Osteoblast (primary cell): ENCODE data around the gene APBB1. TPM values are rescaled to one million over a fixed set of nuclear protein-coding genes. Genes with fewer than 3 reads are reported as not detected.
A peak's percentile ranks its signal among the peaks of the same experiment; 100 is the strongest.

Experiments used
- DNase-seq: peaks from one replicate; pipeline ENCODE4 v3.0.0; 2011; ENCODE audit warnings: low spot score, mixed read lengths; ENCODE audit not compliant: insufficient read length; ENCODE audit errors: missing footprints
- H2AFZ ChIP-seq: 2 replicates; pipeline ENCODE4 v1.6.0; 2011; ENCODE audit warnings: mild to moderate bottlenecking, low read length
- H3K27ac ChIP-seq: 2 replicates; pipeline ENCODE4 v1.5.1; 2011; ENCODE audit warnings: mild to moderate bottlenecking, low read depth, low read length, moderate library complexity
- H3K27me3 ChIP-seq: 2 replicates; pipeline ENCODE4 v1.6.0; 2012; ENCODE audit warnings: mild to moderate bottlenecking, control low read depth, inconsistent platforms, low read length, moderate library complexity; ENCODE audit not compliant: insufficient read depth
- H3K36me3 ChIP-seq: 2 replicates; pipeline ENCODE4 v1.5.1; 2011; ENCODE audit warnings: mild to moderate bottlenecking, low read length, control low read depth, moderate library complexity; ENCODE audit not compliant: insufficient read depth
- H3K4me1 ChIP-seq: 2 replicates; pipeline ENCODE4 v1.5.1; 2011; ENCODE audit warnings: mild to moderate bottlenecking, low read length, control low read depth, moderate library complexity; ENCODE audit not compliant: insufficient read depth
- H3K4me2 ChIP-seq: 2 replicates; pipeline ENCODE4 v1.6.0; 2011; ENCODE audit warnings: mild to moderate bottlenecking, low read length; ENCODE audit not compliant: insufficient read depth
- H3K4me3 ChIP-seq: fragments of 200-600 bp; sonication (generic); 3 replicates; pipeline ENCODE4 v1.5.1; 2012; ENCODE audit warnings: mild to moderate bottlenecking, low read length, inconsistent platforms; ENCODE audit not compliant: insufficient read depth
- H3K79me2 ChIP-seq: 2 replicates; pipeline ENCODE4 v1.6.0; 2012; ENCODE audit warnings: mild to moderate bottlenecking, low read length, control low read depth, inconsistent platforms; ENCODE audit not compliant: insufficient read depth
- H3K9me3 ChIP-seq: 2 replicates; pipeline ENCODE4 v1.5.1; 2011; ENCODE audit warnings: low read depth, low read length, control low read depth
- H4K20me1 ChIP-seq: 2 replicates; pipeline ENCODE4 v1.6.0; 2012; ENCODE audit warnings: mild to moderate bottlenecking, low read length, control low read depth; ENCODE audit not compliant: insufficient read depth
- CTCF ChIP-seq: IDR thresholded peaks from 2 replicates; pipeline ENCODE4 v1.5.1; 2011; ENCODE audit warnings: mild to moderate bottlenecking, low read depth, low read length, moderate library complexity; ENCODE audit errors: extremely low read depth
- total RNA-seq: library from RNA; depleted of rRNA; stranded (reverse); fragments of >200 nt; gene quantifications from 2 replicates; pipeline ENCODE4 v1.2.3, GENCODE V29; 2012

Gene APBB1
- total RNA-seq, 1 donor: 45.6 TPM

DNA sequence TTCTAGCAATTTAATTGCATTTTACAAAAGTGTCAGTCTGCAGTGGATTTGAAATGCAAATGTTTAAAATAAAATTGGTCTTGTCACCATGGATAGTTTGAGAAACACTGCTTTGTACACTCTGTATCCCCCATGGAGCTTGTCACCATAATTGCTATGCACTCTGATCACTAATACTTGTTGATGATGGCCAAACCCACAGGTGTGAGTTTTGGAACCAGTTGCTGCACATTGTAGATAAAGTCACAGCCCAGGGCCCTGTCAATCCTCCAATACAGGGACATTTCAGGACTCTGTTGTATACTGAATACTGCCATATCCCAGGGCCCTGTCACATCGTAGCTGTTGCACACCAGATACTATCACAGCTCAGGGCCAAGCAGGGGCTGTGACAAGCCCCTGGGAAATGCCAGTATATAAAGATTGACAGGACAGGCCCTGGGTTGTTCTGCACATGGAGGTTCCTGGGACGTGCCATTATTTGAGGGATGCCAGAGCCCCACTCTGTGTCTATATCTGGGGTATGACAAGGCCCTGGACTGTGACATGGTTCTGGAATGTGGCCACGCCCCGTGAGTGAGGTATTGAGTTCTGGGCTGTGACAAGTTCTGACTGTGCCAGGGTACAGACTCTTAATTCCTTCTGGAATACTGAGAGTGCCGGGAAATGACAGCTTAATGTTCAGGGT is 56.6 kb downstream of the APBB1 start:
- DNase-seq: no peak
- Histone ChIP-seq H3K9me3 (no peaks in the 10 kb centered on the region), H3K4me1 (peaks cover 19% of the 10 kb centered on the region), H3K79me2 (no peaks in the 10 kb centered on the region), H2AFZ (peak overlapping the region; percentile 32), H3K27ac (no peak overlapping the region), H3K36me3 (no peaks in the 10 kb centered on the region), H3K4me2 (no peak overlapping the region), H4K20me1 (no peaks in the 10 kb centered on the region), H3K27me3 (no peaks in the 10 kb centered on the region), H3K4me3 (no peak overlapping the region)
- no peak for TF ChIP-seq CTCF

DNA sequence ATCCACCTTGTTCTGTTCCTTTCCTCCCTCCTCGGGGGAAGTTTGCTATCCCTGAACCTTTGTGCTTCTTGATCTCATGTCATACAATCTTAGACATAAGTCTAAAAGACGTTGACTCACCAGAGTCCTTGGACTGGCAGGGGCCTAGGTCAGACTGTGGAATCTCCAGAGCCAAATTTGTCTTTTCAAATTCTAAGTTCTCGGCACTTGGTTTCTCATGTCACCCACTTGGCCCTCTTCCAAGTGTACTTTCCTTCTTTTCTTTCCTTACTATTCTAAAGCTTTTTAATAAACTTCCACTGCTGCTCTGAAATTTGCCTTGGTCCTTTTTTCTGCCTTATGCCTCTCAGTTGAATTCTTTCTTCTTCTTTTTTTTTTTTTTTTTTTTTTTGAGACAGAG is 58.7 kb downstream of the APBB1 start:
- peaks cover 33% of the 10 kb centered on the region for H3K4me1 ChIP-seq
- H3K79me2 ChIP-seq: no peaks in the 10 kb centered on the region
- H3K4me2 ChIP-seq: no peak overlapping the region
- no peaks in the 10 kb centered on the region for H4K20me1 ChIP-seq
- H3K4me3 ChIP-seq: no peak overlapping the region
- no peak for TF ChIP-seq CTCF
- no peaks in the 10 kb centered on the region for H3K27me3 ChIP-seq
- peak overlapping the region; percentile 40 for H2AFZ ChIP-seq
- H3K9me3 ChIP-seq: no peaks in the 10 kb centered on the region
- no peak for DNase-seq
- no peak overlapping the region for H3K27ac ChIP-seq
- no peaks in the 10 kb centered on the region for H3K36me3 ChIP-seq

DNA sequence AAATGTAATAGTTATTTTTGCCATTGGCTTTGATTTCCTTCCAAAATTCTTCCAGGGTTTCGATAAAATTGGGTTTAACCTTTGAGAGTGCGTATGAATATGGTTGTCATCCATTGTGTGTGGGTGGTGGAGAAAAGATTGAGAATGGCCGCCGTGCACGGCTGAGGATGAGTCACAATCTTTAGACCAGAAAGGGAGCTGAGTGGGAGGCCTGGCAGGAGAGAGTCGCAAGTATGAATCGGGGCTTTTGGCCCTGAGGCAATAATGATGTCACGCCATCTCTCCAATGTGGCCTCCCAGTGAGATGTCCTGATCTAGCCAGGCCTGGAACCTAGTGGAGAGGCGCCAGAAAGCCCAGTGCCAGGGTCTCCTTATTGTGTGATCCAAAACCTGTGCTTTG is 61.7 kb downstream of the APBB1 start:
- peak overlapping the region; percentile 24 for H3K4me3 ChIP-seq
- peak overlapping the region; percentile 75 for H2AFZ ChIP-seq
- no peaks in the 10 kb centered on the region for H3K36me3 ChIP-seq
- no peaks in the 10 kb centered on the region for H3K9me3 ChIP-seq
- H3K79me2 ChIP-seq: no peaks in the 10 kb centered on the region
- peak; percentile 87 for DNase-seq
- H3K4me2 ChIP-seq: peak overlapping the region; percentile 69
- H3K4me1 ChIP-seq: peaks cover 42% of the 10 kb centered on the region
- no peak for TF ChIP-seq CTCF
- H3K27me3 ChIP-seq: no peaks in the 10 kb centered on the region
- H4K20me1 ChIP-seq: no peaks in the 10 kb centered on the region
- peak overlapping the region; percentile 85 for H3K27ac ChIP-seq

GRCh38 chr11:6356503-6357055 is 62.3 kb downstream of the APBB1 start:
- Histone ChIP-seq H3K4me3 (peak overlapping the region; percentile 24), H4K20me1 (no peaks in the 10 kb centered on the region)

More at GRCh38 chr11:6356503-6357055, 62.3 kb downstream of the APBB1 start:
- Histone ChIP-seq H2AFZ (peak overlapping the region; percentile 75), H3K4me2 (peak overlapping the region; percentile 69), H3K4me1 (peaks cover 42% of the 10 kb centered on the region), H3K9me3 (no peaks in the 10 kb centered on the region), H3K27me3 (no peaks in the 10 kb centered on the region), H3K27ac (peak overlapping the region; percentile 85), H3K79me2 (no peaks in the 10 kb centered on the region), H3K36me3 (no peaks in the 10 kb centered on the region)
- no peak for DNase-seq
- TF ChIP-seq CTCF: no peak
